Retinal pigment epithelial cell (primary cell): ENCODE measurements around the gene NR1D1.

ENCODE experiments used
- DNase-seq: peaks from one replicate; pipeline ENCODE4 v3.0.0-alpha.2; 2010; ENCODE audit warnings: low read depth
- H3K4me3 ChIP-seq: 2 replicates; pipeline ENCODE4 v1.5.1; 2011; ENCODE audit warnings: mild to moderate bottlenecking, low read length, control low read depth, moderate library complexity
- CTCF ChIP-seq: conservative IDR thresholded peaks from 2 replicates; pipeline ENCODE4 v1.5.1; 2011; ENCODE audit warnings: low read depth, low read length, control low read depth, inconsistent platforms

Gene NR1D1

GRCh38 chr17:40104594-40105486 lies 4.5 kb upstream of the NR1D1 start:
- TF ChIP-seq CTCF, result no peak
- DNase-seq, result no peak
- no peak overlapping the region for H3K4me3 ChIP-seq

GRCh38 chr17:40103688-40104087 lies 3.3 kb upstream of the NR1D1 start:
- TF ChIP-seq CTCF, result no peak
- no peak for DNase-seq
- H3K4me3 ChIP-seq, result no peak overlapping the region

- H3K4me3 ChIP-seq, result no peak overlapping the region
- no peak for DNase-seq
- no peak for TF ChIP-seq CTCF
Observed at GRCh38 chr17:40103071-40103661, 2.8 kb upstream of the NR1D1 start.

- TF ChIP-seq CTCF, result no peak
- peak overlapping the region; percentile 92 for H3K4me3 ChIP-seq
- no peak for DNase-seq
Observed at GRCh38 chr17:40101367-40102210, 1.2 kb upstream of the NR1D1 start.

- TF ChIP-seq CTCF, result no peak
- H3K4me3 ChIP-seq, result peak overlapping the region; percentile 92
- peak; percentile 95 for DNase-seq
Observed at GRCh38 chr17:40100669-40101366, 429 bp upstream of the NR1D1 start.

- peak overlapping the region; percentile 92 for H3K4me3 ChIP-seq
- DNase-seq, result no peak
- no peak for TF ChIP-seq CTCF
Observed at GRCh38 chr17:40099619-40100418, 570 bp downstream of the NR1D1 start.
